ENCODE measurements around the gene GPSM1.
"Not testable (repeated sequence)": the region's sequence is repeated elsewhere in the genome, so short reads cannot be mapped to it uniquely, and the experiment has no call there.

GPSM1 gene

DNA sequence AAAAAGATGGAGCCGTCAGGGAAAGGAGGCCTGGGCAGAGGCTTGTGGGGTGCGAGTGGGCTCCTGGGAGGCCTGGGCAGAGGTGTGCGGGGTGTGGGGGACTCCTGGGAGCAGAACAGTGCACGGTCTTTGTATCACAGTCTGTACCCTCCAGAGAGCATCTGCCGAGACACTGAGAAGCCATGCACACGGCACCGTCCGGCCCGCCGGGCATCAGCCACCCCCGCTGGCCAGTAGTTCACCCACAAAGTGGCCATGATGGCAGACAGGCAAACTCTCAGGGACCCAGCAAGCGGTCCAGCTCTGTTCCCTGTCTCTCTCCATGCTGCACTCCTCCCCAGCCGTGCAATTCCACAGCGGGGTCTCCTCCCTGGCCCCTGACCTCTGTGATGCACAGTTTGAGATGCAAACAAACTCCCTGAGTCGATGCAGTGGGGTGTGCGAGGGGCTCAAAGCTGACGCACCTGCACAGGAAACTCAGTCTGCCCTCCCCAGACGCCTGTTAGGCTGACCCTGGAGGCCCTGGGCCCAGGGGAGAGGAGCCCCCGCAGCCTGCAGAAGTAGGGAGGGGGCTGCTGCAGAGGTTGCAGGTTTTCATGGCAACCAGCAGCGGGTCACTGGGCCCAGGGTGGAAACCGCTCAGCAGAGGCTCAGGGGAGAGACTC lies 9.1 kb upstream of the GPSM1 start:
- DNase-seq (ENCODE audit: low read depth), result no peak

- DNase-seq (ENCODE audit: low read depth), result no peak
These were observed 8.5 kb upstream of the GPSM1 start for GRCh38 chr9:136318776-136319241.

- DNase-seq (ENCODE audit: low read depth), result not testable (repeated sequence)
These were observed 8.1 kb upstream of the GPSM1 start for GRCh38 chr9:136319244-136319643.

DNA sequence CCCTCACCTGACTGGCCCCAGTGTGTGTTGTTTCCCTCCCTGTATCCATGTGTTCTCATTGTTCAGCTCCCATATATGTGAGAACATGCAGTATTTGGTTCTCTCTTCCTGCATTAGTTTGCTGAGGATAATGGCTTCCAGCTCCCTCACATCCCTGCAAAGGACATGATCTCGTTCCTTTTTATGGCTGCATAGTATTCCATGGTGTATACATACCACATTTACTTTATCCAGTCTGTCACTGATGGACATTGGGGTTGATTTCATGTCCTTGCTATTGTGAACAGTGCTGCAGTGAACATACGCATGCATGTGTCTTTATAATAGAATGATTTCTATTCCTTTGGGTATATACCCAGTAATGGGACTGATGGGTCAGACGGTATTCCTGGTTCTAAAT lies 7.4 kb upstream of the GPSM1 start:
- not testable (repeated sequence) for DNase-seq (ENCODE audit: low read depth)

GRCh38 chr9:136320972-136321371 lies 6.4 kb upstream of the GPSM1 start:
- DNase-seq (ENCODE audit: low read depth), result not testable (repeated sequence)

GRCh38 chr9:136321561-136321960 lies 5.8 kb upstream of the GPSM1 start:
- no peak for DNase-seq (ENCODE audit: low read depth)

- no peak for DNase-seq (ENCODE audit: low read depth)
These were observed 4.5 kb upstream of the GPSM1 start for GRCh38 chr9:136322756-136323330.

GRCh38 chr9:136323371-136323789 lies 4.0 kb upstream of the GPSM1 start:
- no peak for DNase-seq (ENCODE audit: low read depth)

DNA sequence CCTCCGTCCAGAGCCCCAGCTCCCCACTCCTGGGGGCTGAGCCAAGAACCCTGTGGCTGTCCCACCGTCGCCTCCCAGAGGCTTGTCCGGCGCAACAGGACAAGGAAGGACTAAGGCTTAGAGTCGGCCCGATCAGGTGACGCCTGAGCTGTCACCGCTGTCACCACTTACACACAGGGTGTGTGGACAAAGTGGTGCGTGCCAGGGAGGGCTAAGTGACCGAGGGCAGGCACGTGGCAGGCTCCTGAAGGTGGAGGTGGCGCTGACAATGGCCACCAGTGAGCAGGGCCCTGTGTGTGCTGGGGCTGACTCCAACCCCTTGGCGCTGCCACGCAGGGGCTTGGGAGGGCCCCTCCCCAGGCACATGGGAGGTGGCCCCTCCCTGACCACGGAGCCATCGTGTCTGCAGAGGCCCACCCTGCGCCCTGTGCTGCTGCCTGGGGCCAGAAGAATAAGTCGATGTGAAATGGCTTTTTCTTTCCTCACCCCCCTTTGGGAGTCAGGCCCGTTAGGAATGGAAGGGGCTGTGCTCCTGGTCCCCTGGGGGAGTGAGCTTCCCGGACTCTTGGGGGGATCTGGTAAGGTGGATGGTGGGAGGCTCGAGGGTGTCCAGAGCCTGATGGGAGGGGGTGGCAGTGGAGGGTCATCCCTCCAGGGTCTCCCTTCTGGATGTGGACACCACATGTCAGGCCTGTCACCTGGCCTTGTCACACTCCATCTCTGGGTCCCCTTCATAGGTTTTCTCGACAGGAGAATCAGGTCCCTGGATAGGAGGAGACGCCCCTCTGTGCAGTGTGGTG lies 2.6 kb upstream of the GPSM1 start:
- no peak for DNase-seq (ENCODE audit: low read depth)

DNA sequence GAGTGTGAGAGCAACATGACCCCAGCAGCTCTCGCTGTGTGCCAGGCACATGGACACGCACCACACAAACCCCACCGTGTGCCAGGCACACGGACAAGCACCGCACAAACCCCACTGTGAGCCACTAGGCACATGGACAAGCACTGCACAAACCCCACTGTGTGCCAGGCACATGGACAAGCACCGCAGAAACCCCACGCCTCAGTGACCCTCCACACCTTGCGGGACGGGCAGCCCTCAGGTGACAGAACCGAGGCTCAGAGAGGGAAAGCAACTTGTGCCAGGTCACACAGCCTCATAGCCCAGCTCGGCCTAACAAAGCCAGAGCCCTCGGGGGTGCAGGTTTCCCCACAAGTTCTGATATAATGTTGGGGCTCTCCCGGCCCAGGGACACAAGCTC lies 2.0 kb upstream of the GPSM1 start:
- DNase-seq (ENCODE audit: low read depth), result no peak

DNA sequence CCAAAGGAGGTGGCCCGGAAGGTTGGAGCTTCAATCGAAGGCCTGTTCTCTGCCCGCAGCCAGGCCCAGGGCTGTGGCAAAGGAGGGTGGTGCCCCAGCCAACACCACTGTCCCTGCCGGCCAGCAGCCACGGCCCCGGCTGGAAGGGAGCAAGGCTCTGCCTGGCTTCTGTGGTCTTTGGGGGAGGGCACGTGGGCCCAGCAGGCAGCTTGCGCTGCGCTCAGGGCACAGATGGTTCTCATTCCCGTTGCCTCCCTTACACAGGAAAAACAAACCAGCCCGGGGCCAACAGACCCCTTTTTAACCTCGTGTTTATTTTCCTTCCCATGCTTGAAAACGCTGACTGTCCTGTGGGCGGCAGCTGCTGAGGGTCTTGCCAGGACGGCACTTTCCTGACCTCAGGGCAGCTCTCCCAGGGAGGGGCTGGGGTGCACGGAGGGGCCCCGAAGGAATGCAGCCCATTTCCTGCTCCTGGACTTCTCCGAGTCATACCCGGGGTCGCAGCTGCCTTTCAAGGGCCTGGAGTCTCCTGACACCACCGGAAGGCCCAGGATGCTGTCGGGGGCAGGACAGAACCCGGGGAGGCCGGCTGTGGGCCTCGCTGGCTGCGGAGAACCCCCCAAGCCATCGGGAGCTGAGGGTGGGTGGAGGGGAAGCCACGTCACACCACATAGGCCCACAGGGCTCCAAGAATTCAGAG lies 1.1 kb upstream of the GPSM1 start:
- no peak for DNase-seq (ENCODE audit: low read depth)

DNA sequence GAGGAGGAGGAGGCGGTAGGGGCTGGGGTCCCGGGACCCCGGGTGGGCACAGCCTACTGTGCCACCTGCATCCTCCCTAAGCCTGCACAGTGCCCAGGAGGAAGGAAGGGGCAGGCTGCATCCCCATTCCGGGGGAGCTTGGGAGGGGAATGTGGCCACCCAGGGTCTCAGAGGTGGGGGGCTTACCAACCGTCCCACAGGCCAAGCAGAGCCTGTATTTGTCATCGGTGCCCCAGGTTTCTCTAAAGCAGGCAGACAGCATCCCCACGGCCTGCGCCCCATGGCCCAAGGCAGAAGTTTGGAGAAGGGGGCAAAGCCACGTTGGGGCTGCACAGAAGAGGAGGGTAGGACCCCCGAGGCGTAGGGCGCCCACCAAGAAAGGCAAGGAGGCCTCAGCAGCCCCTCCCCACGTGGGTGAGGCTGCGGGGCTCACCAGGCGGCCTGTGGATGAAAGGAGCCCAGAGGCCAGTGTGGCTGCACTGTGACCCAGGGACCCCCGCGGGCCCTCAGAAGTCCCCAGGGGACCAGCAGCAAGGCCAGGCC lies 507 bp upstream of the GPSM1 start:
- no peak for DNase-seq (ENCODE audit: low read depth)

- DNase-seq (ENCODE audit: low read depth), result no peak
These were observed 777 bp downstream of the GPSM1 start for GRCh38 chr9:136328011-136328621.

GRCh38 chr9:136328622-136329041 lies 1.3 kb downstream of the GPSM1 start:
- no peak for DNase-seq (ENCODE audit: low read depth)

- DNase-seq (ENCODE audit: low read depth), result no peak
These were observed 1.9 kb downstream of the GPSM1 start for GRCh38 chr9:136329211-136329627.

GRCh38 chr9:136329636-136330405 lies 2.5 kb downstream of the GPSM1 start:
- DNase-seq (ENCODE audit: low read depth), result no peak

- DNase-seq (ENCODE audit: low read depth), result no peak
These were observed 3.2 kb downstream of the GPSM1 start for GRCh38 chr9:136330406-136330990.

GRCh38 chr9:136331030-136331429 lies 3.7 kb downstream of the GPSM1 start:
- DNase-seq (ENCODE audit: low read depth), result no peak

DNA sequence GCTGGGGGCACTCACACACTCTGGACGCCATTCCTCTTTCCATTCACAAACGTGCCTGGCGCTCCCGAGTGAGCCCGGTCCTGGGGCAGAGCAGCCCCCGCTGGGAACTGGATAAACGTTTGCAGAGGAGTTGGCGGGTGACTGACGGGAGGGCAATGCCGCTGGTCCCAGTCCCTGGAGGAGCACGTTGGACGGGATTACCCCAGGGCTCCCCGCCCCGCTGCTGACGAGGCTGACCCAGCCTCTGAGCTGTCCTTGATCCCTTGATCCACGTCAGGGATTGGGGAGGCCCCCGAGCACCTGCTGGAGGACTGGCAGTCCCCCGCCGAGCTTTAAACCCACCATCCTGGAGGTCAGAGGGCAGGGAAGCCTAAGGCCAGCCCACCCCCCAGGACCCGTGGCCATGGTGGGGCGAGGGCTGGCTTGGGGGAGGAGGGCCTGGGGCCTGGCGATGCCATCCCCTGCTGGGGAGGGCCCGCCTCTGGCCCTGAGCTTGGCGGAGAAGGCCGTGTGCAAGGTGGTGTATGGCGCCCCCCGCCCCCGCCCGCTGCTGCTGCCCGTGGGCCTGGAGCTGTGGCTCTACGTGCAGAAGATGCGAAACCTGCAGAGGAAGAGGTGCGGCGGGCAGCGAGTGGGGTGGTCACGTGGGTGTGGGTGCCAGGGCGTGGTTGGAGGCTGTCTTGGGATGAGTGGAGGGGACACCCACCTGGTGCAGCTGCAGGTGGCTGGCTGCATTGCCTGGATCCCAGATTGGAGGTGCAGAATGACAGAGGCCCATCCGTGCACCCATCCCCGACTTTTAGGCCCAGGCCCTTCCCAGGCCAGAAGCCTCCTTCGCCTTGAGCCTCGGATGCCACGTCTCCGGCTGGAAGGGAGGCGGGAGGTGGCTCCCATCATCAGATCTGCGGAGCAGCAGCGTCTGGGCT lies 4.5 kb downstream of the GPSM1 start:
- no peak for DNase-seq (ENCODE audit: low read depth)
